HG03025 (cell line): ENCODE data around the gene CMTR2.
A peak's percentile ranks its signal among the peaks of the same experiment; 100 is the strongest.
"Not testable (repeated sequence)": the region's sequence is repeated elsewhere in the genome, so short reads cannot be mapped to it uniquely, and the experiment has no call there.

Experiments used
- ATAC-seq: cut with Tn5 transposase; IDR thresholded peaks from one replicate; pipeline ENCODE4 v1.9.1; 2021; ENCODE audit warnings: mild to moderate bottlenecking, moderate library complexity; ENCODE audit not compliant: unreplicated experiment, low FRiP score

Gene CMTR2

GRCh38 chr16:71288890-71289731, at the start of gene CMTR2:
CMTR2 (minus strand) TSS chr16:71289402; CDS start chr16:71285920, 3,482 bp downstream.
- peak; percentile 96 for ATAC-seq

- no peak for ATAC-seq
Observed at GRCh38 chr16:71338632-71339031, 49.4 kb upstream of the CMTR2 start.

- no peak for ATAC-seq
Observed at GRCh38 chr16:71338193-71338592, 49.0 kb upstream of the CMTR2 start.

GRCh38 chr16:71337631-71338030, 48.4 kb upstream of the CMTR2 start:
- ATAC-seq = no peak

- no peak for ATAC-seq
Observed at GRCh38 chr16:71328151-71328550, 38.9 kb upstream of the CMTR2 start.

GRCh38 chr16:71327720-71328119, 38.5 kb upstream of the CMTR2 start:
- no peak for ATAC-seq

- ATAC-seq = no peak
Observed at GRCh38 chr16:71319999-71320398, 30.8 kb upstream of the CMTR2 start.

GRCh38 chr16:71315269-71315668, 26.1 kb upstream of the CMTR2 start:
- ATAC-seq = no peak

GRCh38 chr16:71313591-71313990, 24.4 kb upstream of the CMTR2 start:
- not testable (repeated sequence) for ATAC-seq

GRCh38 chr16:71311553-71312158, 22.5 kb upstream of the CMTR2 start:
- ATAC-seq = no peak

- no peak for ATAC-seq
Observed at GRCh38 chr16:71303938-71304337, 14.7 kb upstream of the CMTR2 start.

- no peak for ATAC-seq
Observed at GRCh38 chr16:71297341-71297634, 8.1 kb upstream of the CMTR2 start.

- no peak for ATAC-seq
Observed at GRCh38 chr16:71296584-71297340, 7.6 kb upstream of the CMTR2 start.

- no peak for ATAC-seq
Observed at GRCh38 chr16:71295950-71296349, 6.7 kb upstream of the CMTR2 start.

GRCh38 chr16:71293919-71294318, 4.7 kb upstream of the CMTR2 start:
- ATAC-seq = no peak

- not testable (repeated sequence) for ATAC-seq
Observed at GRCh38 chr16:71292095-71292494, 2.9 kb upstream of the CMTR2 start.

- ATAC-seq = no peak
Observed at GRCh38 chr16:71289732-71290062, 495 bp upstream of the CMTR2 start.

- no peak for ATAC-seq
Observed at GRCh38 chr16:71288570-71288889, 672 bp downstream of the CMTR2 start.

- no peak for ATAC-seq
Observed at GRCh38 chr16:71287911-71288310, 1.3 kb downstream of the CMTR2 start.

GRCh38 chr16:71287454-71287853, 1.7 kb downstream of the CMTR2 start:
- ATAC-seq = no peak

GRCh38 chr16:71283612-71284011, 5.6 kb downstream of the CMTR2 start:
- ATAC-seq = no peak

- ATAC-seq = no peak
Observed at GRCh38 chr16:71282943-71283342, 6.3 kb downstream of the CMTR2 start.
